Measurements from ENCODE around the gene GNG2.

GNG2 gene

GRCh38 chr14:51860164-51860824 is at the start of gene GNG2:
GNG2 (plus strand) TSS chr14:51860612; CDS start chr14:51950679, 90,067 bp downstream.
- peak; percentile 64 for DNase-seq (ENCODE audit: low read depth)

- no peak for DNase-seq (ENCODE audit: low read depth)
Observed at GRCh38 chr14:51811706-51812105, 48.7 kb upstream of the GNG2 start.

- DNase-seq (ENCODE audit: low read depth): no peak
Observed at GRCh38 chr14:51816031-51816430, 44.4 kb upstream of the GNG2 start.

GRCh38 chr14:51817326-51817725 is 43.1 kb upstream of the GNG2 start:
- DNase-seq (ENCODE audit: low read depth): no peak

- no peak for DNase-seq (ENCODE audit: low read depth)
Observed at GRCh38 chr14:51818748-51819380, 41.5 kb upstream of the GNG2 start.

GRCh38 chr14:51821822-51822221 is 38.6 kb upstream of the GNG2 start:
- no peak for DNase-seq (ENCODE audit: low read depth)

GRCh38 chr14:51822499-51822898 is 37.9 kb upstream of the GNG2 start:
- DNase-seq (ENCODE audit: low read depth): no peak

- DNase-seq (ENCODE audit: low read depth): no peak
Observed at GRCh38 chr14:51823706-51824105, 36.7 kb upstream of the GNG2 start.

- no peak for DNase-seq (ENCODE audit: low read depth)
Observed at GRCh38 chr14:51824191-51824590, 36.2 kb upstream of the GNG2 start.

GRCh38 chr14:51825926-51826325 is 34.5 kb upstream of the GNG2 start:
- no peak for DNase-seq (ENCODE audit: low read depth)

- DNase-seq (ENCODE audit: low read depth): no peak
Observed at GRCh38 chr14:51828017-51828797, 32.2 kb upstream of the GNG2 start.

- no peak for DNase-seq (ENCODE audit: low read depth)
Observed at GRCh38 chr14:51834240-51834639, 26.2 kb upstream of the GNG2 start.

- no peak for DNase-seq (ENCODE audit: low read depth)
Observed at GRCh38 chr14:51836417-51836816, 24.0 kb upstream of the GNG2 start.

GRCh38 chr14:51844081-51844881 is 16.1 kb upstream of the GNG2 start:
- no peak for DNase-seq (ENCODE audit: low read depth)

GRCh38 chr14:51845811-51846210 is 14.6 kb upstream of the GNG2 start:
- DNase-seq (ENCODE audit: low read depth): no peak

- no peak for DNase-seq (ENCODE audit: low read depth)
Observed at GRCh38 chr14:51846631-51847488, 13.6 kb upstream of the GNG2 start.

- no peak for DNase-seq (ENCODE audit: low read depth)
Observed at GRCh38 chr14:51847489-51847796, 13.0 kb upstream of the GNG2 start.

GRCh38 chr14:51848120-51848519 is 12.3 kb upstream of the GNG2 start:
- no peak for DNase-seq (ENCODE audit: low read depth)

GRCh38 chr14:51849097-51849496 is 11.3 kb upstream of the GNG2 start:
- DNase-seq (ENCODE audit: low read depth): no peak

GRCh38 chr14:51850651-51851050 is 9.8 kb upstream of the GNG2 start:
- DNase-seq (ENCODE audit: low read depth): no peak

GRCh38 chr14:51852541-51852940 is 7.9 kb upstream of the GNG2 start:
- no peak for DNase-seq (ENCODE audit: low read depth)

- DNase-seq (ENCODE audit: low read depth): no peak
Observed at GRCh38 chr14:51855234-51855633, 5.2 kb upstream of the GNG2 start.
